AG08395 (cell line): Measurements from ENCODE around the gene SLC44A4.
"Not testable (repeated sequence)": the region's sequence is repeated elsewhere in the genome, so short reads cannot be mapped to it uniquely, and the experiment has no call there.

Experiments
- DNase-seq: peaks from one replicate; pipeline ENCODE4 v3.0.0; 2012; ENCODE audit warnings: mixed read lengths, low spot score

SLC44A4 gene

DNA sequence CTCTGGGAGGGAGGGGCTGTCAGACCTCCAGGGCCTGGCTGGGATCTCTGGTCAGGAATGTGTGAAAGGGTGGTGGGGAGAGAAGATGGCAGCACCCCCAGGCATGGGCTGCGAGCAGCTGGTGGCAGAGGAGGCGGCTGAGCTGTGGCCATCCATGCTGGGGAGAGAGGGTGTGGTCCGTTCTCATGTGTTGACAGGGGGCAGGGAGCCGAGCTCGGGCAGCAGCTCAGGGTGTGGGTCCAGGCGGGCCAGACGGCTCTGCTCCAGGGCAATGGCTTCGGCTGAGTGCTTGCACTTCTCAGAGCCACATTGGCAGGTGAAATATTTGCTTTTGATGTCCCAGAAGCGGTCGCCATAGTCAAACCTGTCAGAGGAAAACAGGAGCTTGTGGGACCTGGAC, 1.1 kb upstream of the SLC44A4 start:
- no peak for DNase-seq

DNA sequence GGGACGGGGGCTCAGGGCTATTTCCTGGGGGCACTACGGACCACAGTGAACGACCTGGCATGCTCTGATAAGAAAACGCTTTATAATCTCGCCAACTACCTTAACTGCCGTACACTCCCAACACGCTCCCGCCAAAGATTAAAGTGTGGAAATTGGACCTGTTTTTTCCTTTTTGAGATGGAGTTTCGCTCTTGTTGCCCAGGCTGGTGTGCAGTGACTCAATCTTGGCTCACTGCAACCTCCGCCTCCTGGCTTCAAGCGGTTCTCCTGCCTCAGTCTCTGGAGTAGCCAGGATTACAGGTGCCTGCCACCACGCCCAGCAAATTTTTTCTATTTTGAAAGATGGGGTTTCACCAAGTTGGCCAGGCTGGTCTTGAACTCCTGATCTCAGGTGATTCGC, 346 bp upstream of the SLC44A4 start:
- no peak for DNase-seq

DNA sequence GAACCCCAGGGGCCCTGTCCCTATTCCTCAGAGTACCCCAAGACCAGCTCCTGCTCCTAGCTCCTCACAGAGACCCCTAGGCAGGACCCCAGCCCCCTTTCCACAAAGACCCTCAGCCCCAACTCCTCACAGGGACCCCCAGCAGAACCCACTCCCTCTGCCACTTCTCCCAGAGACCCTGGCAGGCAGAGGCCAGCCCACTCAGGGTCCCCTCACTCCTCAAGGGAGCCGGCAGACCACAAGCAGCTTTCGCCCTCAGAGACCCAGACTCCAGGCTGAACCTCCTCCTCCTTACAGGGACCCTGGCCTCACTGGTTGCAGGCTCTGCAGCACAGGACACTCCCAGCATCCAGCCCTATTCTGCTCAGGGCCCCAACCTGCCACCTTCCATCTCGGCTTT, 575 bp downstream of the SLC44A4 start:
- no peak for DNase-seq

DNA sequence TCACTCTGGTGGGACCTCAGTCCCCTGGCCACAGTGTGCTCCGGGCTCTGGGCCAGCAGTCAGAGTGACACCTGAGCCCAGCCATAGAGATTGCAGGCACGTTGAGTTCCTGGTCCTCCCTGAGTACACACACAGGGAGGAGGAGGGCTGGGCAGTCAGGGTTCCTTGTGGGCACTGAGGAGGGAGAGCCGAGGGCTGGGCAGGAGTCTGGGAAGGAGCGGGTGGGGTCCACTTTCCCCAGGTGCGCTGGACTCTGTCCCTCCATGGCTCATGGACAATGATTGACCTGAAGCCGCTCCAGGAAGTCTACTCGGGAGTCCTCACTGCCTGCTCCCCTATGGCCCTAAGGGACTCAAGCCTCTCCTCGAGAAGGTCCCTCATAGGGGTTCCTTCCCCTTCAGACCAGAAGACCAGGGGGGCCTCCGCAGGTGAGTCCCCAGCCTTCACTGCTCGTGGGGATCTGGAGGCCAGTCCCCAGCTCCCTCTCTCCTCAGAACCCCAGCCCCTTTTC, 1.1 kb downstream of the SLC44A4 start:
- no peak for DNase-seq

GRCh38 chr6:31877125-31877650, 1.6 kb downstream of the SLC44A4 start:
- no peak for DNase-seq

- no peak for DNase-seq
Observed at GRCh38 chr6:31876357-31876756, 2.4 kb downstream of the SLC44A4 start.

DNA sequence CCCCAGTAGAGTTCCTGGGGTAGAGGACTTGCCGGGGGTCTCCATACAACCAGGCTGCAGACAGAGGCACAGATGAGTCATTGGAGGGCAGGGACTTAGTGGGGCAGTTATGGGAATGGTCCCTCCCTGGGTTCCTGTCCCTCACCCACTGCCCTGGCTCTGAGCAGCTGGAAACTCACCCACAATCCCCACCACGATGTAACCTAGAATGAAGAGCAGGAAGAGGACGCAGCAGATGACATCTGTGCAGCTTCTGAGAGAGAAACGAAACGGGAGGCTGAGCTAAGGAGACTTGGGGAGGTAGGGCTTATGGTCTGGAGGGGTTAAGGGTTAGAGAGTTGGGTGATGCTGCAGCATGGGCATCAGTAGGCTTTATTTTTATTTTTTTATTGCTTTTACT, 2.9 kb downstream of the SLC44A4 start:
- DNase-seq = no peak

DNA sequence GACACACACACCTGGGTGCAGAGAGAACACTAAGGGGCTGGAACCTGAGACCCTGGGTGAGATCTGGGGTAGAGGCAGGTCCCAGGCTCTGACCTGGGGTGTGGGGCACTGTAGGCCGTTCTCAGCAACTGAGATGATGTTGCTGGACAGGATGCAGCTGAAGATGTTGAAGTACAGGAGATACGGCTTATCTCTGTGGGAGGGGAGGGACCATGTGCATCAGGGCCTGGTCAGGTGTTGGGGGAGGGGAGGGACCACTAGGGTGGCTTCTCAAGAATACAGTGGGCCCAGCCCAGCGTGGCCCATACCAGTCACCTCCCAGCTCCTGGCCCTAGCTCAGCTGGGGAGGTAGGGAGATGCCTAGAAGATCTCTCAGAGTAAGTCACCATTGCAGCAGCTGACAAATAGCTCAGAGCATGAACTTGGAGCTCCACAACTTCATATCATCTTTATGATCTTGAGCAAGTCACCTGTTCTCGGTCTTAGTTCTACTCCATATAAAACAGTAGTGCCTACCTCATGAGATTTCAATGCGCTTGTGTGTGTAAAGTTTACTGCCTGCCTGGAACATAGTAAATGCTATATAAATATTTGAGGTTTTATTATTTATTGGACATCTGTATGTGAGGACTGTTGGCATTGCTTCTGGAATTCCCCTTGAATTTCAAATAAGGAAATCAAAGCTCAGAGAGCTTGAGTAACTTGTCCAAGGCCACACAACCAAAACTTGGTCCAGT, 3.8 kb downstream of the SLC44A4 start:
- no peak for DNase-seq

- DNase-seq = no peak
Observed at GRCh38 chr6:31874084-31874670, 4.6 kb downstream of the SLC44A4 start.

- peak; percentile 27 for DNase-seq
Observed at GRCh38 chr6:31871046-31871659, 7.6 kb downstream of the SLC44A4 start.

- no peak for DNase-seq
Observed at GRCh38 chr6:31870385-31870921, 8.3 kb downstream of the SLC44A4 start.

DNA sequence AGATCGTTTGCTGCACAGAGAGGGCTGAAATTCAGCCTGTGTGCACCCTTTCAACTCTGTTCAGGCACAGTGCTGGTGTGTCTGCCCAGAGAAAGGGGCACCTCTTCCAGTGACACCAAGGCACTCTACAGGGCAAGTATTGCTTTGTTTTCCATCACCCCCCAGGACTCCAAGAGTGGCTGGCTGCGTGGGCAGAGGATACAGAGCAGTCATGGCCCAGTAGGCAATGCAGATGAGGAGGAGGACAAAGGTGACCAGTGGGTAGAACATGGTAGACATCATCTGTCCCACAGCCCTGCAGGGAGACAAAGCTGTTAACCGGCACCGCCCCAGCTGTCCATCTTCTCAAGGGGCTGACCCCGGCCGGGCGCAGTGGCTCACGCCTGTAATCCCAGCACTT, 9.5 kb downstream of the SLC44A4 start:
- no peak for DNase-seq

DNA sequence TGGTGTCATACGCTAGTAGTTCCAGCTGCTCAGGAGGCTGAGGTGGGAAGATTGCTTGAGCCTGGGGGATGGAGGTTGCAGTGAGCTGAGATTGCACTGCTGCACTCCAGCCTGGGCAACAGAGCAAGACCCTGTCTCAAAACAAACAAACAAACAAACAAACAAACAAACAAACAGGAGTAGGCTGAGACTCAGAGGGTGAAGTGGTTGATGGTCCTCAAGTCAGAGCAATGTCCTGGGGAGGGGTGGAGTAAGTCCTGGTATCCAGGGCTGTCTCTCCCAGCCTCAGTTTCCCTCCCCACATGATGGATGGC, 10.2 kb downstream of the SLC44A4 start:
- not testable (repeated sequence) for DNase-seq

GRCh38 chr6:31865205-31866118, 13.3 kb downstream of the SLC44A4 start:
- no peak for DNase-seq

- no peak for DNase-seq
Observed at GRCh38 chr6:31864818-31865204, 14.0 kb downstream of the SLC44A4 start.

DNA sequence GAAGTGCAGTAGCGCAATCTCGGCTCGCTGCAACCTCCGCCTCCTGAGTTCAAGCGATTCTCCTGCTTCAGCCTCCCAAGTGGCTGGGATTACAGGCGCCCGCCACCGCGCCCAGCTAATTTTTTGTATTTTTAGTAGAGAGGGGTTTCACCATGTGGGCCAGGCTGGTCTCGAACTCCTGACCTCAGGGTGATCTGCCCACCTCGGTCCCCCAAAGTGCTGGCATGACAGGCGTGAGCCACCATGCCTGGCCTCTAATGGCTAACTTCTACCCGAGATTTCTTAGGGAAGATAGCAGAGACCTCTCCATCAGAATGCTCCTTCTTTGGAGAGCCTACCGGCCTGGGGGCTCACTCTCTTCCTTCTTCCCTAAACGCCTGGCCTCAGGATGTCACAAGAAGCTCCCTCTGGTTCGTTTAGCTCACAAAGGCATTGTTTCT, 14.7 kb downstream of the SLC44A4 start:
- not testable (repeated sequence) for DNase-seq

DNA sequence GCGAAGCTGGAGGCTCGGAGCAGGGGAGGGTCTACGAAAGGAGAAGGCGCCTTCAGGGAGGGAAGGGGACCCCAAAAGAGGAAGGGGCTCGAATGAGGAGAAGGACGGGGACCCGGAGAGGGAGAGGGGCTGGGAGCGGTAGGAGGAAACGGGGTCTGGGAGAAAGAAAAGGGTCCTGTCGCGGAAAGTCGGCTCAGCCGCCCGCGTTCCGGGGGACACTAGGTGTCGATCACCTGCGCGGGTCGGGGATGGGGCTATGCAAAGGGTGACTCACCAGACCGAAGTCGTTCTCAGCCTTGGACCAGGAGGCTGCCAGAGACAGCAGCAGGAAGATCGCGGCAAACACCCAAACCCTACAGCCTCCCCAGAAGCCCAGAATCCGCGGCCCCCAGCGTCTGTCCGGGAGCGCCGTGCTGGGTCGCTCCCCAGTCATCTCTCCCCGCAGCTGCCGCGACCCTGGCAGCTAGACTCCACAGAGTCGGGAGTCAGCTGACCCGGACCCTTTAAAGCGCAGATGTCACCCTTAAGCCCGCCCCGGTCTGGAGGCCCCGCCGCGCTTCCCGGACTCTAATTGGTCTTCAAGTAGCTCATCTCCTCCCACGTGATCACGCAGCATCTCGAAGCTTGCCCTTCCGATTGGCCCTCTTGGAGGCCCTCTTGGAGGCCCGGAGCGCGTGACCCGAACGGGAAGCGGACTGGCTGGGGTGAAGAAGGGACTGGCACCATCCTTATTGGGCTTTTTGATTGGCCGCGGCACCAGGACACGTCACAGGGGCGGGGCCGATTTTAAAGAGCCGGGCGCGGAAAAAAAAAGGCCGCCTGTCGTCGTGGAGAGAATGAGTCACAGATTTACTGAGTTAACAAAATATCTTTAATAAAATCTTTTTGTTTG, 16.2 kb downstream of the SLC44A4 start, which contains the start of gene NEU1:
TSS of gene NEU1 (minus strand) at position 478 of the 892 bp plus-strand sequence. CDS start at position 433, 45 bp downstream.
- peak; percentile 100 for DNase-seq

DNA sequence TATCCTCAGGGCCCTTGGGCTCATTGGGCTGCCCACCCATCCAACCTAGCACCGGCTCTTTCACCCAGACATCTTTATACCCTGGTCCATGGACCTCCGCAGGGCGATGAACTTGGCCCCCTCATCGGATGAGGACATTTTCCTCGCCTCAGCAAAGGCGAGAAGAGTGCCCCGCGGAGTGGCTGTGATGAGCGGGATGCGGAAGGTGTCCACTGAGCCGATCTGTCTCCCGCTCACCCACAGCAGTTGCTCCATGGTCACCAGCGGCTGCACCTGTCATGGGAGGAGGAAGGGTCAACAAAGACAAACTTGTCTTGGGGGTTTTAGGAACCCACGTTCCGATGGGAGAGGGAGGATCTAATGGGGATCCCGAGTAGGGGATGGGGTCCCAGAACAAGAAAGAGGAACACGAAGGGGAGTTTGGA, 16.9 kb downstream of the SLC44A4 start:
- no peak for DNase-seq

DNA sequence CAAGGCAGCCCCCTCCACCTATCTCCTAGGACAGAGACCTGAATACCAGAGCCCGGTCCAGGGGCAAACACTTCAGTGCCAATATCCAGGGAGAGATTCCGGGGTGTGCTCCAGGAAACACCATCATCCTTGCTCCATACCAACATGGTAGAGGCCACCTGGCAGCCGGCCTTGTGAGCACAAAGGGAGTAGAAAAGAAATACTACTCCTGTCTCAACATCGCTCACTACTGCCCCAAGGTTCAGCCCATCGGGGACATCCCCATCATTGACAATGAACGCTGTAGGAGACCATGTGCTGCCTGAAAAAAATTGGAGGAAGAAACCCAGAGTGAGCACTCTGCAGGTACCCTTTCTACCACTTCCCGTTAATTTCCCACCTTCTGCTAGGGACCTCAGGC, 17.6 kb downstream of the SLC44A4 start:
- DNase-seq = no peak

GRCh38 chr6:31860349-31860748, 18.4 kb downstream of the SLC44A4 start:
- DNase-seq = no peak

GRCh38 chr6:31859923-31860322, 18.9 kb downstream of the SLC44A4 start:
- no peak for DNase-seq
